H1 (cell line): ENCODE measurements around the gene GNAI2. TPM values are rescaled to one million over a fixed set of nuclear protein-coding genes. Genes with fewer than 3 reads are reported as not detected.

Experiments
- ASH2L ChIP-seq: fragments of 200-600, 300-600 bp; sonication (generic); IDR thresholded peaks from one replicate; pipeline ENCODE4 v1.7.1; 2017; ENCODE audit warnings: low read length
- CBX5 ChIP-seq: fragments of 300-800, 300-1000 bp; sonication (generic); IDR thresholded peaks from 2 replicates; pipeline ENCODE4 v1.7.1; 2016; ENCODE audit warnings: antibody characterized with exemption, low read length, low read depth
- CTBP2 ChIP-seq: IDR thresholded peaks from 2 replicates; pipeline ENCODE4 v1.7.0; 2011; ENCODE audit warnings: borderline replicate concordance, mild to moderate bottlenecking, moderate library complexity, mixed read lengths, low read length; ENCODE audit not compliant: insufficient read depth, insufficient read length
- EGR1 ChIP-seq: IDR thresholded peaks from 2 replicates; pipeline ENCODE4 v1.6.1; 2011; ENCODE audit warnings: low read depth, low read length, borderline replicate concordance
- FOSL1 ChIP-seq: IDR thresholded peaks from 2 replicates; pipeline ENCODE4 v1.6.1; 2011; ENCODE audit warnings: mild to moderate bottlenecking, low read depth, low read length, moderate library complexity; ENCODE audit not compliant: insufficient read depth
- HDAC2 ChIP-seq, 2 experiments: fragments of 300-600 bp in 1 of 2; sonication (generic) in 1 of 2; IDR thresholded peaks; 2 replicates each; pipeline ENCODE4 v1.6.1; 2011 to 2012; ENCODE audit warnings: low read depth in 2 of 2, low read length in 2 of 2, mild to moderate bottlenecking in 2 of 2, moderate library complexity in 2 of 2, borderline replicate concordance in 1 of 2, inconsistent platforms in 1 of 2
- JUN ChIP-seq: IDR thresholded peaks from 2 replicates; pipeline ENCODE4 v1.6.1; 2011; ENCODE audit warnings: low read depth, mild to moderate bottlenecking, improper control_type of control experiment, low read length
- JUND ChIP-seq: IDR thresholded peaks from 2 replicates; pipeline ENCODE4 v1.6.1; 2011; ENCODE audit warnings: mild to moderate bottlenecking, improper control_type of control experiment, low read length
- NANOG ChIP-seq: IDR thresholded peaks from 2 replicates; pipeline ENCODE4 v1.6.1; 2011; ENCODE audit warnings: low read length, low read depth, mild to moderate bottlenecking, inconsistent platforms; ENCODE audit not compliant: insufficient read depth, poor library complexity, severe bottlenecking
- PHF8 ChIP-seq: fragments of 200-600 bp; sonication (generic); conservative IDR thresholded peaks from 2 replicates; pipeline ENCODE4 v1.7.1; 2012; ENCODE audit warnings: low read depth, mild to moderate bottlenecking, inconsistent platforms, low read length, moderate library complexity
- RNF2 ChIP-seq: fragments of 200-900, 300-1000 bp; sonication (generic); IDR thresholded peaks from 2 replicates; pipeline ENCODE4 v1.7.1; 2016; ENCODE audit warnings: borderline replicate concordance, low read depth, mild to moderate bottlenecking, antibody characterized with exemption, low read length; ENCODE audit not compliant: poor library complexity, severe bottlenecking; ENCODE audit errors: missing control alignments
- SAP30 ChIP-seq: fragments of 300-600 bp; sonication (generic); IDR thresholded peaks from 2 replicates; pipeline ENCODE4 v1.7.1; 2012; ENCODE audit warnings: low read length, moderate library complexity, mild to moderate bottlenecking, inconsistent platforms; ENCODE audit not compliant: insufficient read depth, insufficient replicate concordance
- SIX5 ChIP-seq: IDR thresholded peaks from 2 replicates; pipeline ENCODE4 v1.6.1; 2011; ENCODE audit warnings: mild to moderate bottlenecking, low read depth, low read length
- YY1 ChIP-seq: IDR thresholded peaks from 2 replicates; pipeline ENCODE4 v1.6.1; 2011; ENCODE audit warnings: low read depth, mild to moderate bottlenecking, low read length
- polyA plus RNA-seq, 7 experiments: library from polyadenylated mRNA; depleted of rRNA in 3 of 7; stranded (reverse) in 5 of 7; unstranded in 2 of 7; fragments of >200 nt in 5 of 7; fragments of 200-250 nt in 2 of 7; gene quantifications; 1 replicate in 5 of 7; 2 replicates in 1 of 7; 4 replicates in 1 of 7; pipeline versions ENCODE4 v1.2.1 to v1.2.3, GENCODE V29; 2011 to 2013; ENCODE audit warnings: missing spikeins in 2 of 7, mixed read lengths in 2 of 7
- total RNA-seq: library from RNA; stranded (reverse); fragmentation: NEBNext Ultra II Directional; extraction: Animal tissue kit (Norgen Biotek cat#: 25700); gene quantifications from 2 replicates; pipeline ENCODE4 v1.2.1, GENCODE V29; 2021
- TF ChIP-seq, protein P1 (sequence below), 3 experiments: IDR thresholded peaks; 1 replicate in 2 of 3; 2 replicates in 1 of 3; pipeline versions ENCODE4 v1.5.1 to v1.6.1; 2011; ENCODE audit warnings: low read length in 3 of 3, mild to moderate bottlenecking in 3 of 3, inconsistent platforms in 2 of 3, low read depth in 1 of 3, moderate library complexity in 1 of 3; ENCODE audit not compliant: insufficient read depth in 1 of 3; ENCODE audit errors: control extremely low read depth in 1 of 3
- TF ChIP-seq, protein P2 (sequence below): IDR thresholded peaks from 2 replicates; pipeline ENCODE4 v1.6.1; 2012; ENCODE audit warnings: inconsistent platforms
- TF ChIP-seq, protein P3 (sequence below): IDR thresholded peaks from 2 replicates; pipeline ENCODE4 v1.6.1; 2012; ENCODE audit warnings: low read length, inconsistent platforms

The GNAI2 gene
- total and polyA plus RNA-seq, 2 of the 8 experiments (the other 6 are each of a cell fraction or from before 2014, with no cell fraction given), result 168 to 539 TPM

DNA sequence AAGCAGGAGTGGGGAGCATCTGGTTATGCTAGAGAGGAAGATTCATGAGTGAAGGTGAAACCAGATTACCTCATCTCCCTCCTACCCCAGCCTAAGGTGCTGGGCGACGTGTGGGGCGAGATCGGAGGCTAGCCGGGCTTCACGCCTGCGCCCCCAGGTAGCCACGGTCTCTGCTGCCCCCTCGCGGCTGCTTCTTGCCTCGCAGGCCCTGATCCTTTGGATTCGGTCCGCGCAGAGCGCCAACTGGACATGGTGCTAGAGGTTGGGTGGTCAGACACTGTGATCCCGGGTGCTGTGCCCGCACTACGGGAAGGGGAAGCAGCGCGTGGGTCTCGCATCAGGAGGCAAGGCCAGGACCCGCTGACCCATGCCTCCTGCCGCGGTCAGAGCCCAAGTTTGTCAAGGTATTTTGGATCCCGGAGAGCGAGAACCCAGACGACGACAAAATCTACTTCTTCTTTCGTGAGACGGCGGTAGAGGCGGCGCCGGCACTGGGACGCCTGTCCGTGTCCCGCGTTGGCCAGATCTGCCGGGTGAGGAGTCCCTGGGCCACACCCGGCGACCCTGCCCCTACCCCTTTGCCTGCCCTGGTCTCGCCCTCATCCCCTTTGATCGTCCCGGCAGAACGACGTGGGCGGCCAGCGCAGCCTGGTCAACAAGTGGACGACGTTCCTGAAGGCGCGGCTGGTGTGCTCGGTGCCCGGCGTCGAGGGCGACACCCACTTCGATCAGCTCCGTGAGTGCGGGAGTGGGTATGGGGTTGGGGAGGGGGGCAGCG, 37.1 kb downstream of the GNAI2 start (continued):
- TF ChIP-seq, protein P1, sequence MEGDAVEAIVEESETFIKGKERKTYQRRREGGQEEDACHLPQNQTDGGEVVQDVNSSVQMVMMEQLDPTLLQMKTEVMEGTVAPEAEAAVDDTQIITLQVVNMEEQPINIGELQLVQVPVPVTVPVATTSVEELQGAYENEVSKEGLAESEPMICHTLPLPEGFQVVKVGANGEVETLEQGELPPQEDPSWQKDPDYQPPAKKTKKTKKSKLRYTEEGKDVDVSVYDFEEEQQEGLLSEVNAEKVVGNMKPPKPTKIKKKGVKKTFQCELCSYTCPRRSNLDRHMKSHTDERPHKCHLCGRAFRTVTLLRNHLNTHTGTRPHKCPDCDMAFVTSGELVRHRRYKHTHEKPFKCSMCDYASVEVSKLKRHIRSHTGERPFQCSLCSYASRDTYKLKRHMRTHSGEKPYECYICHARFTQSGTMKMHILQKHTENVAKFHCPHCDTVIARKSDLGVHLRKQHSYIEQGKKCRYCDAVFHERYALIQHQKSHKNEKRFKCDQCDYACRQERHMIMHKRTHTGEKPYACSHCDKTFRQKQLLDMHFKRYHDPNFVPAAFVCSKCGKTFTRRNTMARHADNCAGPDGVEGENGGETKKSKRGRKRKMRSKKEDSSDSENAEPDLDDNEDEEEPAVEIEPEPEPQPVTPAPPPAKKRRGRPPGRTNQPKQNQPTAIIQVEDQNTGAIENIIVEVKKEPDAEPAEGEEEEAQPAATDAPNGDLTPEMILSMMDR (IDR thresholded peaks at IDR 0.05; ENCODE audit: control extremely low read depth in 1 of 3, insufficient read depth in 1 of 3, low read depth in 1 of 3, low read length in 3 of 3), result peak in 2 of 3 experiments; percentile 98 to 99; a peak in 3 of 4 replicates
- TF ChIP-seq CBX5 (no peak), JUN (0 out of 2 replicates have a peak, but pooled peaks have one; percentile 8), RNF2 (no peak), SAP30 (no peak), YY1 (0 out of 2 replicates have a peak, but pooled peaks have one; percentile 45), ASH2L (no peak), NANOG (no peak), CTBP2 (no peak), HDAC2 (IDR thresholded peaks at IDR 0.05; ENCODE audit: borderline replicate concordance in 1 of 2, low read depth in 2 of 2, low read length in 2 of 2) (no peak), JUND (peak; percentile 46; the same call in 1 of the 2 replicates), PHF8 (no peak), FOSL1 (no peak), EGR1 (no peak), SIX5 (no peak)
- TF ChIP-seq, protein P2, sequence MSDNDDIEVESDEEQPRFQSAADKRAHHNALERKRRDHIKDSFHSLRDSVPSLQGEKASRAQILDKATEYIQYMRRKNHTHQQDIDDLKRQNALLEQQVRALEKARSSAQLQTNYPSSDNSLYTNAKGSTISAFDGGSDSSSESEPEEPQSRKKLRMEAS, result peak; percentile 59
- TF ChIP-seq, protein P3, sequence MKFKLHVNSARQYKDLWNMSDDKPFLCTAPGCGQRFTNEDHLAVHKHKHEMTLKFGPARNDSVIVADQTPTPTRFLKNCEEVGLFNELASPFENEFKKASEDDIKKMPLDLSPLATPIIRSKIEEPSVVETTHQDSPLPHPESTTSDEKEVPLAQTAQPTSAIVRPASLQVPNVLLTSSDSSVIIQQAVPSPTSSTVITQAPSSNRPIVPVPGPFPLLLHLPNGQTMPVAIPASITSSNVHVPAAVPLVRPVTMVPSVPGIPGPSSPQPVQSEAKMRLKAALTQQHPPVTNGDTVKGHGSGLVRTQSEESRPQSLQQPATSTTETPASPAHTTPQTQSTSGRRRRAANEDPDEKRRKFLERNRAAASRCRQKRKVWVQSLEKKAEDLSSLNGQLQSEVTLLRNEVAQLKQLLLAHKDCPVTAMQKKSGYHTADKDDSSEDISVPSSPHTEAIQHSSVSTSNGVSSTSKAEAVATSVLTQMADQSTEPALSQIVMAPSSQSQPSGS, result peak; percentile 76; the same call in 1 of the 2 replicates
